HFF-Myc (cell line): ENCODE results near the gene NAALADL2.
A peak's percentile ranks its signal among the peaks of the same experiment; 100 is the strongest.

Experiments
- DNase-seq: peaks from one replicate; pipeline ENCODE4 v3.0.0-alpha.2; 2011; ENCODE audit warnings: low read depth; ENCODE audit errors: extremely low read depth
- H3K4me3 ChIP-seq: replicated peaks from 2 replicates; pipeline ENCODE4 v1.5.1; 2011; ENCODE audit warnings: low read depth, mild to moderate bottlenecking, control low read depth, low read length
- TF ChIP-seq, protein P1 (sequence below): IDR thresholded peaks from 2 replicates; pipeline ENCODE4 v1.5.1; 2012; ENCODE audit warnings: mild to moderate bottlenecking, low read depth, low read length, control low read depth; ENCODE audit errors: missing control alignments

Gene NAALADL2

DNA sequence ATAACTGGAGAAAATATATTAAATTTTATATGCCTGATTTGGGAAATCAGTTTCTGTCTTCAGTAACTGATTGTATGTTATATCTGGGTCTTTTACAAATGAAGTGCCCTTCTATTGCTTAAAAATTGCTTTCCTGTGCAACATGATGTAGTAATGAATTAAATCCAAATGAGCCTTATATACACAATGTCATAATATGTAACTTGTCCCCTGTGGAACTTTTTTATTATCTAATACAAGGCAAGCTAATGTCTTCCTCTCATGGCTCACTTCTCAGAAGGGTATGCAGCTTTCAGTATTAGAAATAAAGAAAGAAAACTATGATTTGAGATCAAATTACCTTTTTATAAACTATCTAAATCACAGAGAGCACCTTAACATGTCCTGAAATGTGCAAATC is 248.9 kb downstream of the NAALADL2 start:
- no peak overlapping the region for H3K4me3 ChIP-seq
- DNase-seq = no peak
- TF ChIP-seq, protein P1, sequence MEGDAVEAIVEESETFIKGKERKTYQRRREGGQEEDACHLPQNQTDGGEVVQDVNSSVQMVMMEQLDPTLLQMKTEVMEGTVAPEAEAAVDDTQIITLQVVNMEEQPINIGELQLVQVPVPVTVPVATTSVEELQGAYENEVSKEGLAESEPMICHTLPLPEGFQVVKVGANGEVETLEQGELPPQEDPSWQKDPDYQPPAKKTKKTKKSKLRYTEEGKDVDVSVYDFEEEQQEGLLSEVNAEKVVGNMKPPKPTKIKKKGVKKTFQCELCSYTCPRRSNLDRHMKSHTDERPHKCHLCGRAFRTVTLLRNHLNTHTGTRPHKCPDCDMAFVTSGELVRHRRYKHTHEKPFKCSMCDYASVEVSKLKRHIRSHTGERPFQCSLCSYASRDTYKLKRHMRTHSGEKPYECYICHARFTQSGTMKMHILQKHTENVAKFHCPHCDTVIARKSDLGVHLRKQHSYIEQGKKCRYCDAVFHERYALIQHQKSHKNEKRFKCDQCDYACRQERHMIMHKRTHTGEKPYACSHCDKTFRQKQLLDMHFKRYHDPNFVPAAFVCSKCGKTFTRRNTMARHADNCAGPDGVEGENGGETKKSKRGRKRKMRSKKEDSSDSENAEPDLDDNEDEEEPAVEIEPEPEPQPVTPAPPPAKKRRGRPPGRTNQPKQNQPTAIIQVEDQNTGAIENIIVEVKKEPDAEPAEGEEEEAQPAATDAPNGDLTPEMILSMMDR = no peak

DNA sequence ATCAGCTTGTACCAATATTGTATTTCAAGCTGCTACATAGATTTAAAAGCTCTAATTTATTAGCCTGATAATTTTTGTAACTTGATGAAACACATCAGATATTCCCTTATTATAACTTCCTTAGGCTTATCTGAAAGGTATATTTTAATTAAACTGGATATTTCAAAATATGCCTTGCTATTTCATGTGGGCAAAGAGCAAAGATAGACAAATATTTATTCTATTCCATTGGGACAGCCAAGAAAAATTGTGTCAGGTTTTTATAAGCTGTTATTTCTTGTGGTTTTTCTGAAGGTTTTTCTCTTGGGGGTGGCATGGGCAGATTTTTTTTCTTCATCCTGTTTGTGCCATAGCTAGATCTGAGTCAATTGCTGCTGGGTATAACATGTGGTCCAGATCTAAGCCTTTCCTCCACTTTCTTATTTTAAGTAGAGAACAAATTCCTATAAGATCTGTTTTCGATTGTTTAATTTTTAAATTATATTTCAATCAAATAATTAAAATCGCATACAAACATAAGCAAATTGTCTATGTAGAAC is 249.5 kb downstream of the NAALADL2 start:
- TF ChIP-seq, protein P1 = no peak
- no peak for DNase-seq
- H3K4me3 ChIP-seq = no peak overlapping the region

- peak; percentile 7 for DNase-seq
- no peak overlapping the region for H3K4me3 ChIP-seq
- TF ChIP-seq, protein P1 = no peak
Measured at GRCh38 chr3:175111036-175111435, 251.9 kb downstream of the NAALADL2 start.

DNA sequence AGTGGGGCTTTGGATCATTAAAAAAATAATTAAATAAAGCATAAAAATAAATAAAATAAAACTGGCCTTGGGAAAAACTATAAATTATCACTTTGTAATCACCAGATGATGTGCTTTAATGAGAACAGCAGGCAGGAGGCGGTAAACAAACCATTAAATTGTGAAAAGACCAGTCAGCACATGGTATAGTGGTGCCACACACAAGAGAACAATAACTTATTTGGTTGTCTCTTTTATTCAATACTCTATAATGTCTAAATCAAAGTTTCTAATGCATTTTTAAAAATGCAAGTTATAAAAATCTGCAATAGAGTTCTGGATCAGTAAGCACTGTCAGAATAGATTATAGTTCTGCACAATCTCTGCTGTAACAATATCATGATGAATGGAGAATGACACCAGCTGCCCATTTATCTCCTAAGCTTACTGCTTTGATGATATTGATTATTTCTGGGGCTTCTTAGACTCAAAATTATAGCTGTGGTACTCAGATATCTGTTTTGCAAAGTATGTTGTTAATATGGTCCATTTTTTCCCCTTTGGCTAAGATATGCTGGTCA is 259.3 kb downstream of the NAALADL2 start:
- TF ChIP-seq, protein P1 = no peak
- H3K4me3 ChIP-seq = no peak overlapping the region
- DNase-seq = no peak

- H3K4me3 ChIP-seq = no peak overlapping the region
- TF ChIP-seq, protein P1 = peak; percentile 27
- DNase-seq = no peak
Measured at GRCh38 chr3:175121225-175121624, 262.1 kb downstream of the NAALADL2 start.

DNA sequence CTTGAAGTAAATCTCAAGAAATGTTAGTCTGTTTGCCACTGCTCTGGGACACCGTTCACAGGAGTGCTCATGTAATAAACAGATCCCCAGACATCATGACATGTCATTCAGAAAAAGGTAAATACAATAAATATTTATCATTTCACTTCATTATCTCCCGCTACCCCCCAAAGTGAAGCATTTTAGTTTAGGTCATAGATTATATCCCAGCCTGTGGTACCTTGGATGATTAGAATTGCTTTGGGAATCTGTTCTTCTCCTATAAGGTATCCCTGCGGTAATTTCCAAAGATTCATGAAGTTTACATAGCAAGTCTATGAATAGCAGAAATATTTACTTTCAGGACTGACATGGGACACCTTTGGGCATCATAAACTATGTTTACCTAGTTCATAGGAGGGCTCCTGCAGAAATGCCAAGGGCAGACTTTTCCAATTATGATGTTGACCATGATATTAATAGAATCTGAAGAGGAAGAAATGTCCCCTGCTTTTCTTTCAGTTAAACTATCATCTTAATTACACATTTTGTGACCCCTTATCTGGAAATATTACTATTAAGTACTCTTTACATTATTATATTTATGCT is 268.0 kb downstream of the NAALADL2 start:
- H3K4me3 ChIP-seq = no peak overlapping the region
- TF ChIP-seq, protein P1 = no peak
- DNase-seq = no peak
